Brain pericyte (primary cell): ENCODE data around the gene OTOGL.
"Not testable (repeated sequence)": the region's sequence is repeated elsewhere in the genome, so short reads cannot be mapped to it uniquely, and the experiment has no call there.

ENCODE experiments used
- DNase-seq: peaks from one replicate; pipeline ENCODE4 v3.0.0-alpha.2; 2012; ENCODE audit warnings: low read depth, low spot score

The OTOGL gene

GRCh38 chr12:80271780-80272179 is 172.4 kb downstream of the OTOGL start:
- no peak for DNase-seq

GRCh38 chr12:80272387-80272915 is 173.1 kb downstream of the OTOGL start:
- DNase-seq, result no peak

GRCh38 chr12:80273144-80273543 is 173.8 kb downstream of the OTOGL start:
- DNase-seq, result no peak

GRCh38 chr12:80277732-80278131 is 178.4 kb downstream of the OTOGL start:
- DNase-seq, result no peak

GRCh38 chr12:80282226-80282625 is 182.9 kb downstream of the OTOGL start:
- no peak for DNase-seq

GRCh38 chr12:80282761-80283160 is 183.4 kb downstream of the OTOGL start:
- no peak for DNase-seq

GRCh38 chr12:80291108-80291754 is 191.9 kb downstream of the OTOGL start:
- no peak for DNase-seq

GRCh38 chr12:80293347-80293746 is 194.0 kb downstream of the OTOGL start:
- no peak for DNase-seq

- no peak for DNase-seq
Measured at GRCh38 chr12:80293759-80294158, 194.4 kb downstream of the OTOGL start.

- no peak for DNase-seq
Measured at GRCh38 chr12:80299219-80299618, 199.9 kb downstream of the OTOGL start.

- DNase-seq, result no peak
Measured at GRCh38 chr12:80299976-80300375, 200.6 kb downstream of the OTOGL start.

GRCh38 chr12:80307436-80307835 is 208.1 kb downstream of the OTOGL start:
- DNase-seq, result not testable (repeated sequence)

GRCh38 chr12:80313209-80313608 is 213.9 kb downstream of the OTOGL start:
- DNase-seq, result no peak

GRCh38 chr12:80314741-80315140 is 215.4 kb downstream of the OTOGL start:
- no peak for DNase-seq

- DNase-seq, result no peak
Measured at GRCh38 chr12:80316222-80316621, 216.9 kb downstream of the OTOGL start.

- DNase-seq, result no peak
Measured at GRCh38 chr12:80317307-80317706, 218.0 kb downstream of the OTOGL start.

GRCh38 chr12:80317899-80318298 is 218.6 kb downstream of the OTOGL start:
- DNase-seq, result no peak

- DNase-seq, result no peak
Measured at GRCh38 chr12:80320121-80320678, 220.9 kb downstream of the OTOGL start.

- DNase-seq, result no peak
Measured at GRCh38 chr12:80321653-80322052, 222.3 kb downstream of the OTOGL start.

GRCh38 chr12:80325167-80325959 is 226.0 kb downstream of the OTOGL start:
- DNase-seq, result peak; percentile 34

- no peak for DNase-seq
Measured at GRCh38 chr12:80332827-80333226, 233.5 kb downstream of the OTOGL start.

GRCh38 chr12:80352474-80352873 is 253.1 kb downstream of the OTOGL start:
- DNase-seq, result no peak

GRCh38 chr12:80353254-80353653 is 253.9 kb downstream of the OTOGL start:
- no peak for DNase-seq
